Measurements from ENCODE around the gene POLL. TPM values are rescaled to one million over a fixed set of nuclear protein-coding genes. Genes with fewer than 3 reads are reported as not detected.

Gene POLL
- total and polyA plus RNA-seq, 11 donors = 12.3 to 21.6 (median 17.7) TPM

DNA sequence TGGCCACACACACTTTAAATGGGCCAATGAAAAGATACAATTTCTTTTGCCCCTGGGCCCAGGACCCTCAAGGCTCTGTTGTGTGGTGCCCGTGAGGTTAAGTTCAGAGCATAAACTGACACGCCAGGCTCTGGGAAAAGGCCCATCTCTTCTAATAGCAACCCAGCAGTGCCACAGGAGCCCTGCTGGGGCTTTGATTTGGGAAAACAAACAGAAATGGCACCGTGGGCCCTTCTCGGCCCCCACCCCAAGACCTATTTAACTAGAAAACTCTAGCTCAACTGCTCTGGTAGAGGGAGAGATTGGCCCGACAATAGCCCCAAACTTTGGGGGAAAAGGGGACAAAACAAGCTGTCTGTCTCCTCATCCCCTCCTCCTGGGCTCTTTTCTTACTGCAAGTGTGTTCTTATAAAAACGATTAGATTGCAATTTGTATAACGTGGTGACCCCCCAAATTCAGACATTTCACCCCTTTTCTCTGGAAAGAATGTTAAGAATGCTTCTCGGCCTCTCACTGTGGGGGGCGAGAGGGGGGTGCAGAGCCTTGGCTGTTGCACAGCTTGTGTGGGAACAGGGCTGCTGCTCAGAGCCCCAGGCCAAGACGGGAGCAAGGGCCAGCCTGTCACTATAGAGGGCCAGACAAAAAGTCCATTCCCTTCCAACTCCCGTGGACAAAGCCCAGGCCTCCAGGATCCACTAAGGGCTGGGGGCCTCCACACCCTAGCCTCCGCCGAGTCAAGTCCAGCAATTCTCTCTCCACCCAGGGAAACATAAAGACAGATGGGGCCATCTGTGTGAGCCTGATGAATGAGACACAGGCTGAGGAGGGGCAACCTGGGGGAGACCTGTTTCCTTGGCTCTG is 26.8 kb upstream of the POLL start:
- no peak overlapping the region for H3K27ac ChIP-seq
- H3K4me3 ChIP-seq = no peak overlapping the region
- no peak for DNase-seq
- no peak for TF ChIP-seq CTCF (IDR thresholded peaks at IDR 0.05)
- no peak for TF ChIP-seq POLR2A (IDR thresholded peaks at IDR 0.05)
- peaks cover 0 to 11% (median 0%) of the 10 kb centered on the region in 12 donors for H3K4me1 ChIP-seq
- no peaks in the 10 kb centered on the region for H3K27me3 ChIP-seq
- 75 to 83% (median 79%) methylated on average over 10 to 13 of the region's 13 CpGs for WGBS, 4 donors
- peaks cover 0 to 68% (median 32%) of the 10 kb centered on the region in 9 donors for H3K36me3 ChIP-seq
- ATAC-seq = no peak
- no peaks in the 10 kb centered on the region for H3K9me3 ChIP-seq
- intact Hi-C loops (cut with DNase I) = no loop called here

DNA sequence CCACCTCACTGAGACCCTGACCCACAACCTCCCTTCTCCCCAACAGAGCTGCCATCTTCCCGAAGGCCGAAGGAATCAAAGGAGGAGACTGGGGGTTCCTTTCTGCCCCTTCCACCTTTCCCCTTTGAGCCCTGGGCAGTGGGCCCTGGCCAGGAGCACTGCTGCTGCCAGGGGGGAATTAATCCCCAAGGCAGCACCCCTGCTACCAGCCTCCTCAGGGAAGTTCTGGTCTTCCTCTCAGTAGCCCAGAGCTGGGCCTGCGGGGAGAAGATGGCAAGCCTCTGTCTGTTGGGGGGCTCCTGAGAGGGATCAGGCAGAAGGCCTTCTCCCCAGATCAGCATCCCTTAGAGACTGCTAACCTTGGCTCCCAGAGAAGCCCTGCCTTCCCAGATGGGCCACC is 25.6 kb upstream of the POLL start:
- intact Hi-C loops (cut with DNase I) = no loop called here
- no peaks in the 10 kb centered on the region for H3K27me3 ChIP-seq
- H3K27ac ChIP-seq = no peak overlapping the region
- H3K9me3 ChIP-seq = no peaks in the 10 kb centered on the region
- WGBS, 4 donors = 93 to 97% (median 95%) methylated on average over 3 of the region's 3 CpGs
- TF ChIP-seq CTCF (IDR thresholded peaks at IDR 0.05) (no peak), POLR2A (IDR thresholded peaks at IDR 0.05) (no peak)
- DNase-seq (no peak), ATAC-seq (no peak)
- H3K36me3 ChIP-seq = peaks cover 0 to 68% (median 35%) of the 10 kb centered on the region in 9 donors
- no peak overlapping the region for H3K4me3 ChIP-seq
- H3K4me1 ChIP-seq = peaks cover 0 to 11% (median 0%) of the 10 kb centered on the region in 12 donors

DNA sequence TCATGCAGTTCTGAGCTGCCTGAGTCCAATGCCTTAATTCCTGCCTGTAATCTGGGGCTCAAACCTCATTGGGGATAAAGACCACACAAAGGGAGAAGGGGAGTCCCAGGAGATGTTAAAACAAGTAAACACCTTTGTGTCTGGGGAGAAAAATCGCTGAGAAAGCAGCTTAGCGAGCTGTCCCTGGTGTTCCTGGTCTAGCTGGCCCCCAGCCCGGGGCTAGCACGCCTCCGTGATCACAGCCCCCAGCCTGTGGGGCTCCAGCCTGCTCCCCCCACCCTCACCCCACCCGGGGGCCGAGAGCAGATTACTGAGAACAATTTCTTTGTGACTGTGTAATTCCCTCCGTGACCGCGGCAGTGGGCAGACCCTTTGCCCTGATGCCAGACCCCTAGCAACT is 24.8 kb upstream of the POLL start:
- DNase-seq (no peak), ATAC-seq (no peak)
- 78 to 93% (median 84%) methylated on average over 9 to 10 of the region's 10 CpGs for WGBS, 4 donors
- H3K27me3 ChIP-seq = no peaks in the 10 kb centered on the region
- H3K4me3 ChIP-seq = no peak overlapping the region
- H3K27ac ChIP-seq = no peak overlapping the region
- H3K4me1 ChIP-seq = peaks cover 0 to 11% (median 0%) of the 10 kb centered on the region in 12 donors
- H3K36me3 ChIP-seq = peaks cover 0 to 70% (median 41%) of the 10 kb centered on the region in 9 donors
- intact Hi-C loops (cut with DNase I) = no loop called here
- TF ChIP-seq CTCF (IDR thresholded peaks at IDR 0.05) (no peak), POLR2A (IDR thresholded peaks at IDR 0.05) (no peak)
- H3K9me3 ChIP-seq = no peaks in the 10 kb centered on the region

GRCh38 chr10:101612086-101612485 is 24.0 kb upstream of the POLL start:
- H3K4me3 ChIP-seq = no peak overlapping the region
- peaks cover 0 to 72% (median 47%) of the 10 kb centered on the region in 9 donors for H3K36me3 ChIP-seq
- no peak for ATAC-seq
- H3K27ac ChIP-seq = no peak overlapping the region
- 77 to 92% (median 84%) methylated on average over 5 to 6 of the region's 6 CpGs for WGBS, 4 donors
- TF ChIP-seq POLR2A (IDR thresholded peaks at IDR 0.05) (no peak), CTCF (IDR thresholded peaks at IDR 0.05) (no peak)
- peaks cover 0 to 9% (median 0%) of the 10 kb centered on the region in 12 donors for H3K4me1 ChIP-seq
- intact Hi-C loops (cut with DNase I) = no loop called here
- H3K9me3 ChIP-seq = no peaks in the 10 kb centered on the region
- no peak for DNase-seq
- H3K27me3 ChIP-seq = no peaks in the 10 kb centered on the region

All from heart left ventricle (tissue), 16 donors.